LHCN-M2 (cell line): ENCODE results near the gene NPAS3. TPM values are rescaled to one million over a fixed set of nuclear protein-coding genes. Genes with fewer than 3 reads are reported as not detected.
"Not testable (repeated sequence)": the region's sequence is repeated elsewhere in the genome, so short reads cannot be mapped to it uniquely, and the experiment has no call there.

ENCODE experiments used
- DNase-seq: peaks from one replicate; pipeline ENCODE4 v3.0.0-alpha.2; 2012; ENCODE audit warnings: low read depth
- total RNA-seq: library from RNA; depleted of rRNA; stranded (reverse); fragments of >200 nt; gene quantifications from 2 replicates; pipeline ENCODE4 v1.2.3, GENCODE V29; 2014

The NPAS3 gene
- total RNA-seq, 1 experiment from 2014 or later: not detected

DNA sequence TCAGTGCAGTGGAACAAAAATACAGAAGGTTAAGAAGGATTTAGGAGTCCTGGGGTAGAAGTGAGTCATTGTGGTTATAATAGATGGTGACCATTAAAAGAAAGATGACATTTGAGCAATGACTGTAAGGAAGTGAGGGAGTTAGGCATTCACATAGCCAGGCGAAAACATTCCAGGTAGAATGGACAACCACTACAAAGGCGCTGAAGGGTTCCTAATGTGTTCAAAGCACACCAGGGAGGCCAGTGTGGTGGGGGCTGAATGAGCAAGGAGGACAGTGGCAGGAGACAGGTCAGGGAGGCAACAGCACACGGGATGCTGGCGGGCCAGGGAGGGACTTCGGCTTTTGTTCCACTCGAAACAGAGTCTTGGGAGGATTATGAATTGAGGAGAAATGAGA is 129.9 kb downstream of the NPAS3 start:
- peak; percentile 4 for DNase-seq

DNA sequence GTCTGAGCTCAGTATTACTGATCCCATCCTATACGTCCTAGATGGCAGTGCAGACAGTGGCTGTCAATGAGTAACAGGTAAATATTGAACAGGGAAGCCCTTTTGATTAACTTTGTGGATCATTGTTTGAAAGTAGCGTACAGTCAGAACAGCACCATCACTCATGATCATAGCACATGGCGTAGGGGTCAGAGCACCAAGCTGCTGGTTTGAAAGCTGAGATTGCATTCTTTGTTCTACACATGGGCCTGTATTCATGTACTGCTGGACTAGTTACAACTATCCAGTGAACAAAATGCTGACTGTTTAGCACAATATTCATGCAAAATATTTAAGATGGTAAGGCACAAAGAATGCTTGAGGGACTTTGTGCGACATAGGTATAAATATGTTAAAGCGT is 131.8 kb downstream of the NPAS3 start:
- no peak for DNase-seq

DNA sequence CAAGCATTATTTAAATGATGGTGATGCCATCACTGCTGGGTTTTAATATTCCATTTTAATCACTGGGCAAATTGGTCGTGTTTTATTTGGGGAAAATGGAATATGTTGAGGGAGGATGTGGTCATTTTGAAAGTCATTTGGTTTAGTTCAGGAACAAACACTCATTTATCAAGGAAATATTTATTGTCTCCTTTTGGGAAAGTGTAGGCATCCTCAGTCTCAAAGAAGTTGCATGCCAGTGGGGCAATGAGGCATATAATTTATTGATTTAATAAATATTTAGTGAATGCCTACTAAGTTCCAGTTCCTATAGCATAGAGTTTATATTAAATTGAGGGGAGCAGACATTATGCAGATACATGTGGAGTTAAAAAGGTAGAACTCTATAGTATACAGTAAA is 134.3 kb downstream of the NPAS3 start:
- DNase-seq: no peak

DNA sequence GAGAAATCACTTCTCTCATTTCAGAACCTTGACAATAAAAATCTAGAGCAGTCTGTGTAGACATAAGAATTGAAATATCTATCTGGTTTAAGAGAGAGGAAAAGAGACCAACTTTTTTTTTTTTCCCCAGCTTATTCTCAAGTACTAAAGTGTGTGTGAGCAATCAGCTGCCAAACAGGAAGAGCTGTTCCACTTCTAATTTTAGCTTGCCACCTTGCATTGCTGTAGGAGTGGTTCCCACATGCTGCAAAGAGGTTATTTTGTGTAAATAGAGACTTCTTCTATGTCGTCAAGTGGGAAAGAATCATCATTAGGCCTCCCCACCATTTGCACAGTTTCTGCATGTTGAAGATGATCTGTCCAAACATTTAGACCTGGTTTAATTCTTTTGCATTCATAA is 142.6 kb downstream of the NPAS3 start:
- DNase-seq: no peak

DNA sequence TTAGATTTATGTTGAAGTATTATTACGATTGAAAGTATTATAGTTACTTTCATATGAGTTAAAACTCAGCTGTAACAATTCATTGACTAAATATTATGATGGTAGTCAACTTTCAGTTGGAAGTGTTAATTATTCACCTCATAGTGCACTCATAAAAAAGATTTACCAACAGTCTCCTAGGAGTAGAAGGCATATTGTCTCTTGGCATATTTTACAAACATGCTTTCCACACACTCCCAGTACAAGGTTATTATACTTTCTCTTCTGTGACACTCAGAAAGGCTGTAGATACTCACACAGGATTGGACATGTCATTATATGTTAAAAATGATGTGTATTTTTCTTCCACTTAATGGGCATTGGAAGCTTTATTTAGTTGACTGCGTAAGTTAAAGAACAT is 147.1 kb downstream of the NPAS3 start:
- DNase-seq: no peak

DNA sequence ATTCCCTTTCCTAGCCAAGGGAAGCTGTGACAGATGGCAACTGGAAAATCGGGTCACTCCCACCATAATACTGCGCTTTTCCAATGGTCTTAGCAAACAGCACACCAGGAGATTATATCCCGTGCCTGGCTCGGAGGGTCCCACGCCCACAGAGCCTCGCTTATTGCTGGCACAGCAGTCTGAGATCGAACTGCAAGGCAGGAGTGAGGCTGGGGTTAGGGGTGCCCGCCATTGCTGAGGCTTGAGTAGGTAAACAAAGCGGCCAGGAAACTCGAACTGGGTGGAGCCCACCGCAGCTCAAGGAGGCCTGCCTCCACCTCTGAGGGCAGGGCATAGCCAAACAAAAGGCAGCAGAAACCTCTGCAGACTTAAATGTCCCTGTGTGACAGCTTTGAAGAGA is 149.6 kb downstream of the NPAS3 start:
- not testable (repeated sequence) for DNase-seq

DNA sequence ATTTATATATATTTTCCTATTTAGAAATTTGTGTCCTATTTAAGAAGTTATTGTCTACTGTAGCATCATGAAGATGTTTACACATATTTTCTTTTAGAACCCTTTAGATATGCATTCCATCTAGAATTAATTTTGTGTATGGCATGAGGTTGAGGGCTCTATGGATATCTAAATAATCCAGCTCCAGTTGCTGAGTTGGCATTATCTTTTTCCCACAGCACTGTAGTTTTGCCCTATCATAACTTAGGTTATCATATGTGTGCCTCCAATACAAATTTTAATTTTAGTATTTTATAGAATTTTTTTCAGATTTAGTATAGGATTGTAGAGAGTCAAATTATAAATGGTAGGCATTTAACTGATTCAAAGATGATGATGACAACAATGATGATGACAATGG is 159.3 kb downstream of the NPAS3 start:
- DNase-seq: no peak

DNA sequence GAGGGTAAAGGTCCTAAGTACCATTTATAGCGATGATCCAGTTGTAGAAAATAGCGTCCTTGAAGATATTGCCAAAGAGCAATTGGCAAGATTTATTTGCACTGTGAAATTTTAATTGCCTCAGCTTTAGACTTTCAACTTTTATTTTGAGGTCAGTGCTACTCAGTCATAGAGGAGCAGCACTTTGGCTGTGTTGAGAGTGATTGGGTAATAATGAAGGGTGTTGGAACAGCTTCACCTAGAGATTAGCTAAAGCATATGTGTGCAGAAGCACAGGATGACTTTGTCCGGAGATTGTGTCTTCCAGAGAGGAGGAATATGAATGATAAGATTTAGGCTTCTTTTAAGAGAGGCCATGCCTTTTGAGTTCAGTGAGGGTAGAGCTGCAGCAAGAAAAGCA is 164.8 kb downstream of the NPAS3 start:
- no peak for DNase-seq

DNA sequence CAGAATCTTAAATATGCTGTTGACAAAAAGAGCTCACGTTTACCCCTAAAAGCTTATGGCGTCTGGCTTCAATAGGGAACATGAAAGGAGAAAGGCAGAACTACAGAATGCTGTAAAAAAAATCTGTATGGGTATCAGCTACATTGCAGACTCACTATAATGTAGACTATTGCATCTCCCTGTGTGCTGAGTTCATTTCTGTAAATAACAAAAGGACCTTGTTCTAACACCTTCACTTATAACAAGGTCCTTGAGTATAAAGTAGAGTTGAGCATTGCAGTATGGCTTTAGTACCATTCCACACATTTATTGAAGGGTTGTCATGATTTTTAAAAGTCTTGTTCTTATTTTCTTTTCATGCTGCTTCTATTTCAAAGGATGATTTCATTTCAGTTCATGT is 165.3 kb downstream of the NPAS3 start:
- DNase-seq: no peak

DNA sequence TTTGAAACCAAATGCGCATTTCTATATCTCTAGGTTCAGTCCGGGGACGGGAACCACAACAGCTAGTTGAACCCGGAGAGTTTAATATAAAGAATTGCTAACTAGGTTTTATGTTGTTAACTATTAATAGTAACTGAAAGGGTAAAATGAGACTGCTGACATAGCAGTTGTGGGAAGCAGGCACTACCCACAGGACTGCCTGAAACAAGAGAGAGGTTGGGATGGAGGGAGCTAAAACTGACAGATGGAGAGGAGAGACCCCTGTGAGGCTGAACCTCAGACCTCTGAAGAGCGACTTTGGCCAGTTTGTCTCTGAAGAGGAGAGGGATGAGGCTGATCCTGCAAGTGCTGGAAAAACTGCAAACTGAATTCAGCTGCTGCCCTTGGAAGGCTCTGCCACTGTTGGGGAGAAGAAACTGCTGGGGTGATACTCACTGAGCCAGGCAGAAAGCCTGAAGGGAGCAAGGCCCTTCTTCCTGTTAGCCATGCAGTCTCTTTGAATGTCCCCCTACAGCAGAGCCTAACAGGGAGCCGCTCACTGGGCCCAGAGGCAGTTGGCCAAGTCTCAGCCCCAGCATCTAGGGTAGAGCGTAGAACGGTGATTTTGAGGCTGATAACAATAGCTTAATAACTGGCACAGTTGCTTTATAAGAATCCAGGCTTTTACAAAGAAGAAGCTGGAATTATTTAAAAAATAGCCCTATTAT is 172.2 kb downstream of the NPAS3 start:
- no peak for DNase-seq

DNA sequence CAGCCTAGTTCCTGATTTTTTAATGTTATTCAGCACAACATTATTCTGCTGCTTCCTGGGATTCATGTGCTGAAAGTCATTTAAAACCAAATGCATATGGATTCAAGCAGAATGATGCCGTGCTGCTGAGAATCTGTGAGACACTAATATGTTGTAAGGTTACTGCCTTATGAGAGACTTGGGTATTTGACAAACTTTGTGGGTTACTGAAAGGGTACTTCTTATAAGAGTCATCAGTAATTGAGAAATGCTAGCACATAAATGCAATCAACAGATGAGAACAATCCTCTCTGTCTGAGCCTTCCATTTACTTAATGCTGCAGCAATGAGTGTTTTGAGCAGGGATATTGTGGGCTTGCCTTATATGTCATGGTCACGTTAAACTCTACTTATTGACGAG is 175.7 kb downstream of the NPAS3 start:
- DNase-seq: no peak

DNA sequence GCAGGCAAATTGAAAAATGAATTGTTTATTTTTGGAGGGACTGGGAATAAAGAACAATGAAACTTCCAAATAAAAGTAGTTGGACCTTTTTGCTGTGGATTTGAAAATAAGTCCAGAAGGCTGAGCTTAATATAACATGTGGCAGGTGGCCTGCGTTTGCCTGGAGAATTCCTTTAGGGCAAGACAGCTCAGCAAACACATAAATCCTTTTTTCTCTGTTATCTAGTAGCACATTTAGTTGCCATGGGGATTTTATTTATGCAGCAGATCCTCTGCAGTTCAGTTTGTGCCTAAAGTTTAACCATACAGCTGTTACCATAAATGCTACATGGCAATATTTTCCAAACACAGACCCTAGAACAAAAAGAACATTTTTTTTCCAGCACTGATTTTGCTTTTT is 180.0 kb downstream of the NPAS3 start:
- peak; percentile 68 for DNase-seq

DNA sequence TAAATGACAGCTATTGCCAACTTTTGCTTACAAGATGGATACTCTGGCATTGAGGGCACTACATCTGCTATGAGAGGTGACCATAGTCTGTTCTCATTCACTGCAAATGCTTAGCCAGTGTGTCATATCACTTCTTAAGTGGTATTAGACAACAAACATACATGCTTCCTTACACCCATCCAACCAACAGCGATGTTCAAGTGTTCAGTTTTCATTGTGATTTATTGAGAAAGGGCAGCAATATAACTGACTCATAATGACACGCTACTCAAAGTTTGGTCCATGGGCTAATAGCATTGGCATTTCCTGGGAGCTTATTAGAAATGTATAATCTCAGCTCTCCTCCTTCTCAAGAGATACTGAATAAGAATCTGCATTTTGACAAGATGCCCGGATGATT is 181.7 kb downstream of the NPAS3 start:
- DNase-seq: peak; percentile 87

DNA sequence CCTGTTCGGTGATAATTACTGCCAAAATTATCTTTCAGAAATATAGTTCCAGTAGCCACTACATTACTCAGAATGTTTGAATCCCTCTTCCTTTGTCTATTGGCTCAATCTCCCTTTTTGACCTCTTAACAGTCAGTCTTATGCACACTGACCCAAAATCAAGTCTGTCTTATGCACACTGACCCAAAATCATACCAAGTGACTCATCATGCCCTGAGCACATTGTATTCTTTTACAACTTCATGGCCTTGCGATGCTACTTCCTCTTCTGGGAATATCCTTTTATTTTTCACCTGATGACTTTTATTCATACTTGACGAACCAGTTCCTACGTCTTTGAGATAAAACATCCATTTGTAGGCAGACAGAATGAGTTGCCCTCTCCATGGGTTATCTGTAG is 182.3 kb downstream of the NPAS3 start:
- peak; percentile 50 for DNase-seq

DNA sequence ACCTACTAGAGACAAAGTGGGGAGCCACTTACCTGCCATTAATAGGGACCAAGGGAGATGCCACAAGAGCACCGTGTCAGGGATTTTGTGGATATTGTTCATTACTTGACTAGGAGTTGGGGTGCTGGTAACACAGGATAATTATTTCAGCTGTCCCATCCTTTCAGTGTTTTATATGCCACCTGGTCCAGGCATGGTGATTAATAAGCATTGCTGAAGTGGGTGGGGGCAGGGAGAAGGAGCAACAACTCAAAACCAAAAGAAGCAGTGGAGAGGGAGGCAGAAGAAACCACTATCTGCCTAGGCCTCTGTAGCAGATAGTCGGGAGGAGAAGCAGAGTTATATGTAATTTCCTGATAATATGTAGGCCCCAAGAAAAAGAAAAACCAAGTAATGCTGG is 184.6 kb downstream of the NPAS3 start:
- peak; percentile 69 for DNase-seq

DNA sequence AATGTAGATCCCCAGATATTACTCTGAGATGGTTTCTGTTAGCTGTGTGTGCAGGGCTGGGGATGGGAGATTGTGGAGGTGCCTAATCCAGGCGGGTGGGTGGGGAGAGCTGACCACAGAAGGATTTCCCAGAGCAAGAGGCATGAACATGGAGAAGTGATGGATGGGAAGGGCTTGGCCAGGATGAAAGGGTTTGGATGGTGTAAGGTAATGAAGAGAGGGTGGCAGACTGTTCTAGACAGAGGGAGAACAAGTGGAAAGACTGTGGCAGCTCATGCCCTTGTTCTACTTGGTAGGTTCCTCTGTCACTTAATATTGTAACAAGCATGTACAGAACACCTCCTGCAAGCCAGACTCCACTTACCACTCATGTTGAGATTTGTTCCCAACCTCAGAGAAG is 187.8 kb downstream of the NPAS3 start:
- DNase-seq: no peak

DNA sequence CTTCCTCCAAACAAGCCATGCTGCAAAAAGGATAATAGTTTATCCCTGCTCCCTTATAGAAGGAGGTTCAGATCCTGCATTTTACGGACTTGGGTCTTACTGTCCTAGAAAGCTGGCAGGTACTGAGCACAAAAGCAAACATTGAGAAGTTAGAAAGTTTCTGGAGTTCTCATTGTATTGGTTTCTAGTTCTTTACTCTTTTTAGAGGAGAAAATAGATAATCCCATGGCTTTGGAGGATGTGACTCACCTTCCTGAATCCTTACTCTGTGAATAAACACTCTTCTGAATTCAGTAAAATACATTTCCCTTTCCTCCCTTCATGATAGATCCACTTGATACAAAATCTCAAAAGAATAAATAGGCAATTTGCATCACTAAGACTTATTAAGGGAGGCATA is 188.9 kb downstream of the NPAS3 start:
- DNase-seq: peak; percentile 43

DNA sequence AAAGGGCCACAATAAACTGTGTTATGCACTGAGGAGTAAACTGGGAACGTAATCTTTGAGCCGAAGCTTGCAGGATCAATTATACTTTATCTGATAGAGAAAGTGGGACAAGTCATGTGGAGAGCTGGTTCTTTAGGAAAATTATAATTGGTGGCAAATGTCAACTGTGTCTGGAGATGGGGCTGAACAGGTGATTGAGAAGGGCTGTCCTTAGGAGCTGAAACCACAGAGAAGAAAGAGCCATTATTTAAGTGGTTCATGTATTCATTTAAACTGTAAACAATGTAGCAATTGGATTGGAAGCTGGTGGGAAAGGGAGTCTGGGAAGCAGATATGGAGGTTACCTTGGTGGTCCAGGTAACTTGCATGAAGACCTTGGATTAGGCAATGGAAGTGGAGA is 193.1 kb downstream of the NPAS3 start:
- no peak for DNase-seq

DNA sequence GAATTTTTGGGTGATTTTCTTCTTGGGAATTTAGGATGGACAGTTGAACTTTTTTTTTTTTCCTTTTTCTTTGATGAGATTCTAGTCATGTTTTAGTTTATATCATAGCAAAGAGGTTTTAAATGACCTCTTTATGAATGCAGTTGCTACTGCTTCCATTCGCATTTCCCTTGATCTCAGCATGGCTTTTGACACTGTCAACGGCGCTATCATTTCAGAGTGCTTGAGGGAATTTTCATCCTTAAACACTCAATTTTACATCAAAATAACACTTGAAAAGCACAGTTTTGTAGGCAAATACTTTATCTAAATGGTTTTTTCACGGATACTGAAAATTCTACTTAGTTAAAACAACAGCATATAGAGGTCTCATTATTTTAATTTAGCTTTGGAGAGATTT is 195.5 kb downstream of the NPAS3 start:
- DNase-seq: no peak

DNA sequence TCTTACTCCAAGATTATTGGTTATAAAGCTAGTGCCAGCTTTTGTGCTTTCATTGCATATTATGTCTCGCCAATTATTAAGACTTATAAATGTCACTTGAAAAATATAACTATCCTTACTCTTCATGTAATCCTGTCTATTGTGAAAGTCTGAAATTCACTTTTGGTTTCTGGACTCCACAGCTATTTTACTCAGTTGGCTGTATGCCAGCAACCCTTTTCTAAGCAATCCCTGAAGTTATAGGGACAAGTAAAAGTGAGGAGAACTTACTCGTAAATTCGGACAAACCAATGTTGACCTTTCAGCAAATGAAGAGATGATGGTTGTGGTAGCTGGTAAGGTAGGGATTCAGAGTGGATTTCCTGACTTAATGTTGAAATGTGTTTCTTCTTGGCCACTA is 196.3 kb downstream of the NPAS3 start:
- DNase-seq: no peak

DNA sequence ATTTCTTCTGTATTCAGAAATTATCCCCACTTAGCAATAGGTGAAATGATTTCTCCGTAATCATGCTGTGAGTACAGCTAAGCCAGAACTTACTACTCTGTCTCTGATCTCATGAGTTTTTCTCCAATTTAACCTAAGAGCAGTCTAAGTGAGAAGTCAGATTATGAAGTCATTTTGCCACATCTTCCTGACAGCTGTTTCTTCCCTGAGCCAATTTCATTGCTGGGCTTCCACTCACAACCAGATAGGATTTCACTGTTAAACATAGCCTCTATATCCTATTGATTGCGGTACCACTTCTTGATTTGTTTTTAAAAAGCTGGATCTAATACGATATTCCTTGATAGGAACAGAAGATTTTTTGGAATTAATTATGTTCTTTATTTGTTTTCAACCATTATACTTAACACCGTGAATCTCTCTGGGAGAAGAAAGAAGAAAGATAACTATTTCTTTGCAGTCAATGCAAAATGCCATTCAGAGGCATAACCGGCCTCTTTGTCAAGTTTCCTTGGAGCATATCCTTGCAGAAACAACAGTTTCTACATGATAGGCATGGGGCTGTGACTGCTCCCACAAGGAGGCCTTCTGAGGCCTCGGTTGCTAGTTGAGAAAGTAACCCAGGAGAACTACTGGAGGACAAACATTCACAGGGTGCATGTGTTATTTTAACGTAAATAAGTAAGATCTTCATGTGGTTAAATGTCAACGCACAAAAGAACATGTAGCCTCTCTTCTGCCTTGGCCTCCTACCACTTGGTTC is 212.2 kb downstream of the NPAS3 start:
- no peak for DNase-seq

DNA sequence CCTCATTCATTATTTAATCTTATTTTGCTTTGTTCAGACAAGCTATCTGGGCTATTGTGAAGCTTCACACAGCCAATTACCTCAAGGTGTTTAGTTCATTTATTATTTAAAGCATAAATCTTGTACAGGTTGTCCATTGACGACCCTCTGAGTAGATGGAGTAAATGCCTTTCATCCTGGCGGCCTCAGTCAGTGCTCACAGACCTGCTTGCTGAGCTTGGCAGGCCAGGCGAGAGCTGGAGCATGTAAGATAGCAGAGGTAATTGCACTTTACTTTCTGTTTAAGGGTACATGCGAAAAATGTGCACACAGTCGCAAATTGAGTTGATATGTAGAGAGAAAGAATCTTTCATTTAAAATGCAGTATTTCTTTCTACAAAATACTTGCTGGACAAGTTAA is 224.4 kb downstream of the NPAS3 start:
- DNase-seq: no peak

DNA sequence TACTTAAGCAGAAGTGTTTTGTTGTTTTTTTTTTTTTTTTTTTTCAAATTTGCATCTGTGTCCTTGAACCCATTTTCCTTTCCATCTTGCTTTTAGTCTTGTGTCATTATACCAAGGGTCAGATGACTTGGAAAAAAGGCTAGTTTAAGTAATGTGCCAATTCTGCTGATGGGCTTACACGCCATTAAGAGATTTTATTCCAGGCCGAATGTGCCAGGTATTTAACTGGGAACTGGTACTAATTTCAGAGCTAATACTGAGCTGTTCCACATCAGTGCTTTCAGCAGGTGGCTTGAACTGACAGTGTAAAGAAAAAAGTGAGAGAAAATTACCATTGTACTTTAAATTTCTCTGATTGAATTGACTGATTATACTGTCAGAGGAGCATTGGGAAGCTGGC is 224.9 kb downstream of the NPAS3 start:
- DNase-seq: no peak
